8988T (cell line): ENCODE results near the gene COL20A1.
A peak's percentile ranks its signal among the peaks of the same experiment; 100 is the strongest.

ENCODE experiments used
- DNase-seq: peaks from one replicate; pipeline ENCODE4 v3.0.0; 2011

The COL20A1 gene

GRCh38 chr20:63380346-63380870 is 87.4 kb downstream of the COL20A1 start:
- DNase-seq: no peak

DNA sequence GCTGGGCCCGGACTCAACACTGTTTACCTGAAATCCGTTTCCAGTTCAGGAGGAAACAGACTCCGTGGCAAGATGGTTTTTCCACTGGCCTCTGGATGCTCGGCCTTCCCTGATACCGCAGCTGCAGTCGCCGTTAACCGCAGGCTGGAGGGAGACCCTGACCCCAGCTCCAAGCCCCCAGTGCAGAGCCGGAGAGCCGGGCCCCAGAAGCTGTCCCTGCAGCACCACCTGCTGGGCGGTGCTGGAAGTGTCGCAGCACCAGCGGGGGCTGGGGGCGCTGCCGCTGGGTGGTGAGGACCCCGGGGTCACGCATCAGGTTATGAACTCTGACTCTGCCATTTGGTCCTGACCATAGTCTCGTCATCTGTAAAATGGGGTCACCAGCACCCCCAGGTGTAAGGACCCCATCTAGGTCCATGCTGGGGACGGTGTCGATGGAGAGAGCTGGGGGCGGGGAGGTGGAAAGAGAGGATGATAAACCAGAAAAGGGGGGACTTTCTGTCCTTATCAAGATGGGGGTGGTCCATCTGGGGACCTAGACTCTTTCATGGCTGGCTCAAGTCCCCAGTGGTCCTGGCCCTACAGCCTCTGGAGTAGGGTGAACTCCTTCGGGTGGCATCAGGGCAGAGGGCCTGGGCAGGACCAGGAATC is 88.9 kb downstream of the COL20A1 start:
- DNase-seq: peak; percentile 94

- no peak for DNase-seq
Measured at GRCh38 chr20:63382551-63383300, 89.7 kb downstream of the COL20A1 start.

DNA sequence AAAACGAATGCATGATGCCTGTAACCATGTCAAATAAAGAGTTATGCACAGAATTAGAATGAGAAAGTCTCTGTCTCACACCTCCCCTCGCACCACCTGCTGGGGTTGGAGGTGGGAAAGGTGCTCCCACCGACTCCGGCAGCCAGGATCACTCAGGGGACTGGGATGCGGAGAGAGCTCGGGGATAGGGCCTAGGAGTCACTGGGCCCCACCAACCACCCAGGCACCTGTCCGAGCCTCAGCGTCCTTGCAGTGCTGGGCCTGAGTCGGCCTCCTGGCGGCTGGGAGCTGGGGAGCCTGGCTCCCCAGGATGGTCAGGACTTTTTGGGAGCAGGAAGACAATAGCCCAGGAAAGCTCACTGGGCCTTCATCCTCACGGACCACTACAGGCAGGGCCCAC is 90.6 kb downstream of the COL20A1 start:
- DNase-seq: no peak

GRCh38 chr20:63384336-63384735 is 91.3 kb downstream of the COL20A1 start:
- DNase-seq: no peak
